Measurements from ENCODE around the gene CELSR1.

The CELSR1 gene

DNA sequence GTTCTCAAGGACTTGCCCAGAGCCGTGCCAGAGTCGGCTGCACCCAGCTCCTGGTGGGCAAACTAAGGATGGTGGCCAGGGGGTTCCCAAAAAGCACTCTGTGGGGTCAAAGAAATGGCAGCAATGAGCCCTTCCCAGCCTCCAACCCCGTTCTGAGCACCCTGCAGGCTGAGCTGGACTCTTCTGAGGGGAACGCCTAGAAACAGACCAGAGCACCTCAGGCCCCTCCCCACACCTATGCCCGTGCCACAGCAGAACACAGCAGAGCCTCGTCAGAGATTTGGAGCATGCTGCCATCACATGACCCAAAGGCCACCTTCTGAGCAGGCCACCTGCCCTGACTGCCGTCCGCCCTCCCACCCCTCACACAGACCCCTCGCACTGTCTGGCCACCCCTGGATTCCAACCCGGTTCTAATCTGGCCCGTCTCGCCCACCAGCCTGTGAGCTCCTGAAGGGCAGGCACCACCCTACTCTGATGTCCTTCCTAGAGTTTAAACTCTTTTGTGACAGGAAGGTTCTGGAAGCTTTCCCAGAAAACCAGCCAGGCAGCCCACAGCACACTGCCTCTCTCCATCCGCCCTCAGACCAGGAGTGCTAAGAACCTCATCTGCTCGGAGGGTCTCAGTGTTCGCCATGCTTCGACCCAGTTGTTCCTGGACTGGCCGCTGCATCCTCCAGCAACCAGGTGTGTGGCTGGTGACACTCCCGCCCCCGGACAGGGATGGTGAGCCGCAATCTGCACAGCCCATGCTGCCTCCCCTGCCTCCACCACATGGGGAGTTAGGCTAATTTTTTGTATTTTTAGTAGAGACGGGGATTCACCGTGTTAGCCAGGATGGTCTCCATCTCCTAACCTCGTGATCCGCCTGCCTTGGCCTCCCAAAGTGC lies 97.6 kb downstream of the CELSR1 start:
- DNase-seq = no peak

DNA sequence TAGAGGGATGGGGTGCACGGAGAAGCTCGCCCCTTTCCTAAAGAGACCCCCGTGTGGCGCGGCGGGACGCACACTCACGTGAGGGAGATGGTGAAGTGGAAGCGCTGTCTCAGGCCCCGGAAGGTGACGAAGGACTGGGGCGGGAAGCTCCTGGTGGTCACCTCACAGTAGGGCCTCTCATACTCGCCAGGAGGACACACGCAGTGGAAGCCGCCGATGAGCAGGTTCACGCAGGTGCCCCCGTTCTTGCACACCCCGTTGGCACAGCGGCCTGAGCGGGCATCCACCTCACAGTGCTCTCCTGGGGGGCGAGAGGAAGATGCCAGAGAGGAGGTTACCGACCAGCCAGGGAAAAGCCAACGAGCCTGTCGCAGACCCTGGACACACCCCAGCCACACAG lies 98.3 kb downstream of the CELSR1 start:
- no peak for DNase-seq

DNA sequence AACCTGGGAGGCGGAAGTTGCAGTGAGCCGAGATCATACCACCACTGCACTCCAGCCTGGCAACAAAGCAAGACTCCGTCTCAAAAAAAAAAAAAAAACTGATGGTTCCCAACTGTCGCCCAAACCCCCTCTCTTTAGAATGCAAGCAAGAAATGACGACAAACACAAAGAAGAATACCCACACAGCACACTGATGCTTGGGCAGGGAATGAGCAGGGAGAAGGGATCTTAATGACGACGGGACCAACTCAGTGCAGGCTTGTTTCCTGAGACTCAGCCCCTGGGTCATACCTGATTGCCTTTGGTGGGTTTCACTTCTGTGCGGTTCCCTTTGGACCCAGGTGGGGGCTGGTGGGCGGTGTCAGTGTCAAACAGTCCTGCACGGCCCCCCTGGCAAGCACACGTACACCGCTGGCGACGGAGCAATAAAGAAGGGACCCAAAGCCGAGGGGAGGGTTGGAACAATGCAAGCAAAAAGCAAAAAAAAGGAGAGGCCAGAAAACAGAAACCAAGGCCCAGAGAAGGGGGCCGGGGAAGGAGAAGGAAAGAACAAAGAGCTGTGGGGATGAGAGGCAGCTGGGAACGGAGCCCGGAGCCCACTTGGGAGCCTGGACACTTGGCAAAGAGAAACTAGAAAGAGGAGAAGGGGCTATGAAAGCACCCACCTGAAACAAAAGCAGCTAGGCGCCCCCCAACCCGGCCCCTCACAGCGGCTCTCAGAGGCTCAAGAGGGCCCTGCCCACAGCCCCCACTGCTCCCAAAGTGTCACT lies 99.6 kb downstream of the CELSR1 start:
- DNase-seq = no peak

DNA sequence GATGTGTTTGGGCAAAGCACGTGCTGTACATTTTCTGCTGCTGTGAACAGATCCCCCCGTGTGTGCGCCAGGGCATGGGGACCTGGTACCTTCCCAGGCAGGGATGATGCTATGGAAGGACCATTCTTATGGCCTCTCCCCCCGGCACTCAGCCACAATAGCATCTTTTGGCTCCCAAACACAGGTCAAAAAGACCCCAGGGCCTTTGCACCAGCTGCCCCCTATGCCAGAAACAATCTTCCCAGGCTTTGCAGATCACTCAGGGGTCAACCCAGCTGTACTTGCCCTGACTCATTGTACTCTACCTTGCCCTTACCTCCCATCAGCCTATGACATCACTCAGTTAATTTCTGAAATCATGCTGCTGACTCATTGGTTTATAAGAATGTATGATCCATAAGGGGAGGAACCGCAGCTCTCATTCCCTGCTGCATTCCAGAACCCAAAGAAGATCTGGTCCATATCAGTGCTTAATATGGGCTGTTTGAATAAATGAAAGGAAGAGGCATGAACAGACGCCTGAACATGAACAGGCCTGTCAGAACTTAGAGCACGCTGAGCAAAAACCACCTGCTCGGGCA lies 100.7 kb downstream of the CELSR1 start:
- no peak for DNase-seq

DNA sequence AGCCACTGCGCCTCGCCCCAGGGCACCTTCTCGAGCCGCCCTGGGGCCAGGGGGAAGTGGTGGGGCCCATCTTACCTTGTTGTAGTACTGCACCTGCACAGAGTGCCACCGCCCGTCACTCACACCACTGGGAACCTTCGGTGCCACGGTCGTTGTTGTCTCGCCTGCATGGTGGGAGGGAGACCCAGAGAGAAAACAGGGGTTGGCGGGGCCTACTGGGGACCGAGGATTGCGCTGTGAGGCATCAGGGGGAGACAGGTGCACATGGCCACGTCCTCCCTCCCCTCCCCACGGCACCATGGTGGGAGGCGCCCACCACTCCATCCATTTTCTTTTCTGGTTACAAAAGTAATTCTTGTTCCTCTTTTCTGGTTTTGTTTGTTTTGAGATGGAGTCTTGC lies 104.1 kb downstream of the CELSR1 start:
- no peak for DNase-seq

DNA sequence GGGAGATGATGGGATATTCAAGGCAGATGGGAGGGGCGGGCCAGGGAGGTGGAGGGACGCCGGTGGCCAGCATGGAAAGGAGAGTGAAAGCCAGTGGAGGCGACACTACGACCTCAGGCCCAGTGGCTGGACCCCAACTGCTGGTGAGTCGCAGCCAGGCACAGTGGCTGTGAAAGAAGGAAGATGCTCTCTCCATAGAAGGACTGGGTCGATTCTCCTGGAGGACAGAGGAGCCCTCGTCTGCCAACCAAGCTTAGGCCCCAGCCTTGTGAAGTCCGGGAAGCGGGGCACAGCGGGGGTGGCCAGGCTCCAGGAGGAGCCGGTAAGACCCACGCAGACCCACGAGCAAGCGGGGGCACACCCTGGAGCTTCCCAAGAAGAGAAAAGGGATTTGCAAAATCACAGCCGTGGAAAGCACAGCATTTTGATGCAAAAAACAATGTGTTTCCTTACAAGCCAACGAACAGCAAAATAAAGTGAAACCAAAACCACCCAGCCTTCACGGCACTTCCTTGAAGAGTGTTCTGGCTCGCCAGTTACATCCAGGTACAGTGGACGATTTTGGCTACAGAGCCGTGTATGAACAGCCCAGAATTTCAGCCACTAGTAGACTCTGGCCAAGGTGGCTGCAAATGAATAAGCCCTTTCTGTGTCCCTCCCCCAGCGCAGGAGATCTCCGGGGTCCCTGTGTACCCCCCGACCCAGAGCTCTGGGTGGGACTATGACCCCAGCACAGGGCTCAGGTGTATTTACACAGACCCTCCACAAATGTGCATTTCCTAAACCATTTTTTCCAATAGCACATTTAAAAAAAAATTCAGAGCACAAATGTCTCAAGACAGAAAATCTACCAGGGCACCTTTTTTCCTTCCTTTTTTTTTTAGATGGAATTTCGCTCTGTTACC lies 105.0 kb downstream of the CELSR1 start:
- DNase-seq = no peak

DNA sequence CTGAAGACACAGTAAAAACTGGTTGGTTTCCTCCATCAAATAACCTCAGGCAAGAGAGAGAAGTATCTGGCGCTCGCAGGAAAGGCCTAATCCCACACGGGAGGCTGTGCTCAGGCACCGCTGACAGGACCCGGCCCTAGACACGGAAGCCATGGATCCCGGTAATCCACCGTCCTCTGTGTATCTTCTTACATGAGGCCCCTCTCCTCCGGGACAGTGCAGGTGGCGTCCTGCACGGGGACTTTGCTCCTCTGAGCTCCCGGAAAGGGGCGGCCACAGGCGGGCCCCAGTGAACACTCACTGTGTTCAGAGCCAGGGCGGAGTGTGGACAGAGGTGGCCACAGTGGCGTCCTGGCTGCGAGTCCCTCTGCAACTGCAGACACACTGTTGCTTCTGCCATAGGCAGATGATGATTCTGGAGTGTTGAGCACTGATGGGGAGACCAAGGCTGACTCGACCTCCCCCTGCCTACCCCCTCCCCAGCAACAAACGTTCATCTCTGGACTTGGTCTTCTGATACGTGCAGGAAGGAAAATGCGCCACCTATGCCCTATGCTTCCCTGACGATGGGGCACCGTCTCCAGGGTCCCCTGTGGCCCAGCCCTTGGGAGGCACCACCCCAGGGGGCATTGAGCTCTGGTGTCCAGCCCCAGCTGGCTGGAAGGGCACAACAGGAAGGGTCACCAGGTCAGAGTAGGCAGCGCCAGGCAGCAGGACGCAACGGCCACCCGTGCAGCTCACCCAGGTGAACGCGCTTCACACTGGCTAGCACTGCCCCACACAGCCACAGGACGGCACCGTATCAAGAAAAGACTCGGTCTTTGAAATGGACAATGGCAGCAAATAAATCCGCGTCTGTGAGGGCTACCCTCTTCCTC lies 106.2 kb downstream of the CELSR1 start:
- DNase-seq = no peak

DNA sequence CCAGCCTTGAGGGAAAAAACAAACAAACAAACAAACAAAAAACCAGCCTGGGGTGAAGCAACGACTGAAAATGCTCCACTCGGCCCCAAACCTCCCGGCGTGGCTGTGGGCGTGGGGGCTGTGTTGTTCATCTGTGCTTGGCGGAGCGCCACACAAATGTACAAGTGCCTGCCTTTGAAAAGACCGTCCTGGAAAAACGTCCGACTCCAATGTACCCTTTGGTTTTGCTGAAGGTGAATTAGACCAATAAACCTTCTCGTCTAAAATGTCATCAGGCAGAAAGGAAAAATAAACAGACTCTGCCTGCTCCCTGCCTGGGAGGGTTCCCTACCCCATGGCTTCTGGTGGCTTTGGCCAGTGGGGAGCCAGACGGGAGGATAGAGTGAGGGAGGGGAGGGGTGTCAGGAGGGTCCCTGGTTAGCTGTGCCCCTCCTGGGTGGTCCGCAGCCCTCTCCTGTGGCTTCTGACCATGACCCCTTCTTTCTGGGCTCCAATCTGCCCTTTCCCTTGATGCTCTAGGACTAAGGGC lies 108.0 kb downstream of the CELSR1 start:
- DNase-seq = no peak

DNA sequence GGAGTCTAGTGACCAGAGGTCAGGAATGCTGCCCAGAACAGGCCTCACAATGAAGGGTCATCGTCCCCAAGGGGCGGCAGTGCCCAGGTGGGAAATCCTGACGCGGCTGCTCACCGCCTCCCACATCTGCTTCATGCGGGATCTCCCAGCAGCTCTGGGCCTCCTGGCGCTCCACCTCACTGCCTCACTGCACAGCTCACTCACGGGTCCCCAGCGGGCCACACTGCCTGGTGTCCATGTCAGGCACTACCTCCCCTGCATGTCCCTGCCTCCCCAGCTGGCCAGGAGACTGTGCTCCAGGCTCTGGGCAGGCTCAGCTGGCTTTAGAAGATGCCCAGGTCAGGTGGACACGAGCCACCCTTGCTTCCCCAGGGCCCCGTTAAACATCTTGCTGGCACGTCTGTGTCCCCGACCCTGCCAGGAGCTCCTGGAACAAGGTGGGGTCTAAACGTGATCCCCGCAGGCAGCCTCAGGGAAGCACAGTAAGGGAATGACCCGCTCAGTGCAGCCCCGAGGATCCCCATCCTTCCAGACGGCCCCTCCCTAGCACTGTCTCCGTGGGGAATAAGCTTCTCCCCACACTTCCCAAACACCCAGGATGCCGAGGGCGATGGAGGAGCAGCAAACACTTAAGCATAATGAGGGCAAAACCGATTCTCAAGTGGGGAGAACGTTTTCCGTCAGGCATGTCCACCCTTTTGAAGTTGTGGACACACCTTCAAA lies 108.7 kb downstream of the CELSR1 start:
- DNase-seq = no peak

DNA sequence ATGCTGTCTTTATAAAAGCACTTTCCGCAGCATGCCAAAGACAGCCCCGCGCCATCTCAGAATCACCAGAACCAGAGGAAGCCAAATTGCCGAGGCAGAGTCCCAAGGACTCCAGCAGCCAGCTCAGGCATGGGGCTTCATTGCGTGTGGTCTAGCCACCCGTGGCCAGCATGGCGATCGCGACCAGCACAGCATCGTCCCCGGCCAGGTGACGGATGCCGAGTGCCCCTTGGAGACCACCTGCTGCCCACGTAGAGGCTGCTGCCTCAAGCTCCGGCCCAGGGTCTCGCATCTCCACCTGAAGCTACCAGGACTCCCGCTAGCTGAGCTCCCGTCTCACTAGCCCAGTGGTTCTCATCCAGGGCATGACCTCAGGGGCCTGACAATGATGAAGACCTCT lies 109.2 kb downstream of the CELSR1 start:
- DNase-seq = no peak

DNA sequence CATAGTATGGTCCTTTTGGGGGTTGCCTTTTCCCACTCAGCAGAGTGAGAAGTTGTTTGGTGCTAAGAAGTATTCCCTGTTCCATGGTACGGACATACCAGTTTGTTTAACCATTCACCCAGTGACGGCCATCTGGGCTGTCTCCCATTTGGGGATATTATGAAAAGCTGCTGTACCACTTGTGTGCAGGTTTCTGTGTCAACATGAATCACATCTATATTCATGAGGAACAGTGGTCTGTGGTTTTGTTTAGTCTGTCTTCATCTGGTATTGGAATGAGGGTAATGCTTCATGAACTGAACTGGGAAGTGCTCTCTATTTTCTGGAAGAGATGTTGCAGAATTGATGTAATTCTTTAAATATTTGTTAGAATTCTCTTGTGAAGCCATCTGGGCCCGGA lies 112.4 kb downstream of the CELSR1 start:
- no peak for DNase-seq

DNA sequence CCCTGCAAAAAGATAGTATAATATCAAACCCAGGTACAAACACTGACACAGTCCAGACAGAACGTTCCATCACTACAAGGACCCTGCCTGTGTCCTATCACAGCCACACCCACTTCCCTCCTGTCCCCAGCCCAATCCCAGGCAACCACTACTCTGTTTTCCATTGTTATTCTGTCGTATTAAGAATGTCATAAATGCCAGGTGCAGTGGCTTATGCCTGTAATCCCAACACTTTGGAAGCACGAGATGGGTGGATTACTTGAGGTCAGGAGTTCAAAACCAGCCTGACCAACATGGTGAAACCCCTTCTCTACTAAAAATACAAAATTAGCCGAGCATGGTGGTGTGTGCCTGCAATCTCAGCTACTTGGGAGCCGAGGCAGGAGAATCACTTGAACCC lies 112.9 kb downstream of the CELSR1 start:
- no peak for DNase-seq

DNA sequence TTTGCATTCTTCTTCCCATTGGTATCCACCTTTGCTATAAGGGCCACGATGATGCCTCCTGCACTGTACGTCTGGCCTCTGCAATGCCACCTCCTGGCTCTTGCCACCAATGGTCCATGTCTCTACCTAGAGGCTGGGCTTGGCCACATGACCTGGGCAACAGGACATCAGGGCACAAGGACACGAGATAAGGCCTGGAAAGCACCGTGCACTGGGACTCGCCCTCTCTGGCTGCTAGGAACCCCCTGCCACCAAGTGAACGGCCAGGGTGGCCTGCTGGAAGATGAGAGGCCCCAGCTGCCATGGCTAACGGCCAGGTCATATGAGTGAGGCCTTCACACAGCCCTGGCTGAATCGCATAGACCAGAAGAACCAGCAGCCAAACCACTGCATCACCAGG lies 114.5 kb downstream of the CELSR1 start:
- no peak for DNase-seq

DNA sequence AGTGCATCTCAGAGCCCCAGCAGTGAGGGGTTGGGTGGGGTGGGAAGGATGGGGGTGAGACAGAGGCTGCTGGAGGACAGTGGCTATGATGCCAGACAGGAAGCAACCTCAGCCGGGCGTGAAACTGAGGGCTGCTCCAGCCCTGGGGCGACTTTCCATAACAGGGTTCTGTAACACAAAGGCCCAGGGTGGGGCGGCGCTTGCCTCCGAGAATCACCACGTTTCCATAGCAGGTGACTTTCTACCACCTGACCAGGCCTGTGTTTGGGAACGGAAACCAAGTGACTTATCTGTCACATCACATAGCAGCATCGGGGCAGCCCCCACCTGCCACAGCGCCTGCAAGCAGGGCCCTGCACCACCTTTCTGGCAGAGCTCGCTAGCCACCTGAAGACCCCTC lies 116.2 kb downstream of the CELSR1 start:
- no peak for DNase-seq

DNA sequence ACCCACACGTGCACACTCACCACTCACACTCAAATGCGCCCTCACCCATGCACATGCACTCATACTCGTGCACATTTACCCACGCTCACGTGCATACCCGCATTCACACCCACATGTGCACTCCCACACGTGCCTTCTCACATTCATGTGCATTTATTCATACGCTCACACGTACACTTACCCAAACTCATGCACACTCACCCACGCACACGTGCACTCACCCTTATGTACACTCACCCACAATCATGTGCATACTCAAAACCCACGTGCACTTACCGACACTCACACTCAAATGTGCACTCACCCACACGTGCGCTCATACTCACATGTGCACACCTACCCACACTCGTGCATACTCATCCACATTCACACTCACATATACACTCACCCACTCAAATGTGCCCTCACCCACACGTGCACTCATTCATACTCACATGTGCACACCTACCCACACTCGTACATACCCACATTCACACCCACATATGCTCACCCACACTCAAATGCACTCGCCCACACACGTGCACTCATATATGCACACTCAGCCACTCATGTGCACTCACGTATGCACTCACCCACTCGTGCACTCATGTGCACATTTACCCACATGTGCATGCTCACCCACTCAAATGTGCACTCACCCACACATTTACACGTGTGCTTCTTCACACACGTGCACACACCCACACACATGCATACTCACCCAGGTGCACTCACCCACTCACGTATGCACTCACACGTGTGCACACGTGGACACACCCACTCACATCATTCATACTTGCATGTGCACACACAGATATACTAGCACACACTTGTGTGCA lies 117.5 kb downstream of the CELSR1 start:
- no peak for DNase-seq

DNA sequence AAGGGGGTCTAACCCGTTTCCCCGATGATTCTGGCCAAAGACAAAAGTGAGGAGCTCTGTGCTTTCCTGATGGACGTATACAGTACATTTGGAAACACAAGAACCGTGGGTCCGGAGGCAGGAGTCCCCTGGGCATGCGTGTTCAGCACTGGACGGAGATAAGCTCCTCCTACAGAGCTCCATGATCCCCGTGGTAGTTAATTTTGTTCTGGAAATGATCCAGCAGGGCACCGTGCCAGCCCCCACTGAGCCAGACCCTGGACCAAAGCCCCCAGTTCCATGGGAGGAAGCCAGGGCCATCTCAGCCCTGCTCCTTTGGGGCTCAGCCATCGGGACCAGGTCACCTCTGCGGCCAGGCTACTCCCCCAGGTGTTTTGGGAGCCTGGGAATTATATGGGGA lies 118.6 kb downstream of the CELSR1 start:
- no peak for DNase-seq

DNA sequence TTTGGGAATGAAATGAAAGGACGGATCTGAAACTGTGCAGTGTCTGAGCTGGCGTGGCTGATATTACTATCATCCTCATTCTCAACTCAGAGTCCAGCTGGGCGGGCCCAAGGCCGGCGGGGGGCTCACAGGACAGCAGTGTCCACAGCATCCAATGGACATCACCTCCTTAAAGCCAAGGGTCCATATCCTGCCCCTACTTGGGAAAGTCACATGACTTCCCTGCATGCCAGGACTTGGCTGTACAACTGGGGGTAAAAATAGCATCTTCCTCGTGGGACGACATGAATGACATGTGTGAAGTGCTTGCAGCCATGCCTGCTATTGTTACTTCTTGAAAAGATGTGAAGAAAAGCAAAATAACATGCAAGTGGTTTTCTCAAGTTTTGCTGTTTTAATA lies 119.7 kb downstream of the CELSR1 start:
- no peak for DNase-seq

DNA sequence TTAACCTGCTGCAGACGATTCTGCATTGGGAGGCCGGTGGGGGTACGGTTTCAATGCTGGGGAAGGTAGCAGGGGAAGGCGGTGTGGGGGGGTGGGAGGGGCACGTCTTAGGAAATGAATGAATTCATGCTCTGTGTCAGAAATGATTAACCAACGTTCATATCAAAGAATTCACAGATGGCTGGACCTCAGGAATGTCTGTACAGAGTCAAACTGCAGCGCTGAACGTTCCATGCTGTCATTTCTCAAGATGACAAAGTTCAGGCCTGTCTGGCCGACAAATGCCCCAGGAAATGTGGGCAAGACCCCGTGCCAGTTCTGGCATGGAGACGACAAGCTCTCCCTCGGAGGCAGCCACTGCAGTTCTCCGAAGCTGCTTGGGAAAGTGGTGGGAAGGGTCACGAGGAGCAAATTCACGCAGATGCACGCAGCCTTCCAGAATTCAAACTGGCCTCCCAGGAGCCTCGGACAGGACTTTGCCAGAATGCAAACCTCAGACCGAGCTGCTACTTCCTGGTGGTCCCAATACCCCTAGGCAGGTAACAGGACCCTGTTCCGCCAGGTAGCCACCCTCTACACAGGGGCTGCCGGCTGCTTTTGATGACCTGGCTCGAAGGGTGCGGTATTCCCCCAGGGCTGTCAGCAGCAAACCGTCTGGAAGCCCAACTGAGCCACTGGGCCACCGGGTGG lies 120.4 kb downstream of the CELSR1 start:
- no peak for DNase-seq

DNA sequence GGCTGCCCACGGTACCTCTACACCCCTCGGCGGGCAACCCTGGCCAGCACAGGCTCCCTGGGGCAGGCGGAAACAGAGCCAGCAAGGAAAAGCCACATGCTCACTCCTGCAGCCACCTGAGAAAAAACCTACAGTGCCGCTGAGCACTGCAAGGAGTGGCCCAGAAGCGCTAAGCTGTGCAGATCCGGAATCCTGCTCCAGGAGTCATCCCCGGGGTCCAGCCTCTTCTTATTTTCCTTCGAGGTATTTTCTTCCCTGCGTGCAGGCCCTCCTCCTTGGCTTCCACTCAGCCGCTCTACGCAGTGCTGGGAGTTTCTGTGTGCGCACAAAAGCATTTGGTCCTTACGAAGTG lies 120.9 kb downstream of the CELSR1 start:
- DNase-seq = no peak

Data from NCI-H187 (cell line).